ENCODE data around the gene MAN2A2. TPM values are rescaled to one million over a fixed set of nuclear protein-coding genes. Genes with fewer than 3 reads are reported as not detected.

MAN2A2 gene
- polyA plus RNA-seq, 1 experiment = 14.3 TPM

DNA sequence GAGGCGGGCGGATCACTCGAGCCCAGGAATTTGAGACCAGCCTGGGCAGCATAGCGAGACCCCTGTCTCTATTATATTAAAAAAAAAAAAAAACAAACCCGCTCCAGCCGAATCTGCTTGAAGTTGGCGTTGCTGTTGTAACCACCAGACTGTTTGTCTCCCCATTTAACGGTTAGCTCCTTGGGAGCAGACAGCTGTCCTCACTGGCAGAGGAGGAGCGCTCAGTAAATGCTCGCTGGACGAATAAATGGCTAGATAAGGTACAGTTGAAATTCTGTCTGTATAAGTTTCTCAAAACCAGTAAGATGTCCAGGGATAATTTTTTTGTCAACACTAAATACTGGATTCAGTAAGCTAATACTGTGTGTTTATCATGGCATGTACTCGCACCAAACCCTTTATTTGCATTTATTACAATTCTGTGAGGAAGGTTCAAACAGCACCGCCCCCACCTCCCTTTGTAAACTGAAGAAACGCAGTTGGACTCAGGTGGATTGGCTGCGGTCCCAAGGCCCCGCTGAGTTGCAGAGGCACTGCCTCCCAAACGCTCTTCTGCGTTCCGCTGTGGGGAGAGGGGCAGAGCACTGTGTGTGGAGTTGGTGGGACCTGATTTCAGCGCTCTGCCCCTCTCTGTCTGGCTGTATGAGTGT lies 52.6 kb downstream of the MAN2A2 start:
- no peaks in the 10 kb centered on the region for H3K27me3 ChIP-seq (ENCODE audit: control insufficient read depth, insufficient read depth, low read length)
- TF ChIP-seq, protein P1, sequence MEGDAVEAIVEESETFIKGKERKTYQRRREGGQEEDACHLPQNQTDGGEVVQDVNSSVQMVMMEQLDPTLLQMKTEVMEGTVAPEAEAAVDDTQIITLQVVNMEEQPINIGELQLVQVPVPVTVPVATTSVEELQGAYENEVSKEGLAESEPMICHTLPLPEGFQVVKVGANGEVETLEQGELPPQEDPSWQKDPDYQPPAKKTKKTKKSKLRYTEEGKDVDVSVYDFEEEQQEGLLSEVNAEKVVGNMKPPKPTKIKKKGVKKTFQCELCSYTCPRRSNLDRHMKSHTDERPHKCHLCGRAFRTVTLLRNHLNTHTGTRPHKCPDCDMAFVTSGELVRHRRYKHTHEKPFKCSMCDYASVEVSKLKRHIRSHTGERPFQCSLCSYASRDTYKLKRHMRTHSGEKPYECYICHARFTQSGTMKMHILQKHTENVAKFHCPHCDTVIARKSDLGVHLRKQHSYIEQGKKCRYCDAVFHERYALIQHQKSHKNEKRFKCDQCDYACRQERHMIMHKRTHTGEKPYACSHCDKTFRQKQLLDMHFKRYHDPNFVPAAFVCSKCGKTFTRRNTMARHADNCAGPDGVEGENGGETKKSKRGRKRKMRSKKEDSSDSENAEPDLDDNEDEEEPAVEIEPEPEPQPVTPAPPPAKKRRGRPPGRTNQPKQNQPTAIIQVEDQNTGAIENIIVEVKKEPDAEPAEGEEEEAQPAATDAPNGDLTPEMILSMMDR (IDR thresholded peaks at IDR 0.05; ENCODE audit: low read depth, low read length) = no peak
- peak overlapping the region; percentile 84; the same call in 1 of the 2 replicates for H3K4me3 ChIP-seq (ENCODE audit: low read depth, low read length)
- ChIA-PET CTCF (interaction anchor here (0.6 to 8.7 kb wide), 34 partner anchors 9 to 1969 kb away, joined by 3 to 157 read pairs (median 10); partner anchors contain the start of genes HDDC3, PRC1 and UNC45A), POLR2A (interaction anchor here (1.3 kb wide), 1 partner anchor 316 kb away, joined by 6 read pairs; no protein-coding TSS in a partner anchor)
- H3K27ac ChIP-seq (ENCODE audit: low read depth, low read length) = no peak overlapping the region
- DNase-seq (ENCODE audit: low read depth, low spot score) = no peak
- H3K9me3 ChIP-seq (ENCODE audit: control insufficient read depth, insufficient read depth, low read length) = peaks cover 3% of the 10 kb centered on the region; the same call in 1 of the 2 replicates

DNA sequence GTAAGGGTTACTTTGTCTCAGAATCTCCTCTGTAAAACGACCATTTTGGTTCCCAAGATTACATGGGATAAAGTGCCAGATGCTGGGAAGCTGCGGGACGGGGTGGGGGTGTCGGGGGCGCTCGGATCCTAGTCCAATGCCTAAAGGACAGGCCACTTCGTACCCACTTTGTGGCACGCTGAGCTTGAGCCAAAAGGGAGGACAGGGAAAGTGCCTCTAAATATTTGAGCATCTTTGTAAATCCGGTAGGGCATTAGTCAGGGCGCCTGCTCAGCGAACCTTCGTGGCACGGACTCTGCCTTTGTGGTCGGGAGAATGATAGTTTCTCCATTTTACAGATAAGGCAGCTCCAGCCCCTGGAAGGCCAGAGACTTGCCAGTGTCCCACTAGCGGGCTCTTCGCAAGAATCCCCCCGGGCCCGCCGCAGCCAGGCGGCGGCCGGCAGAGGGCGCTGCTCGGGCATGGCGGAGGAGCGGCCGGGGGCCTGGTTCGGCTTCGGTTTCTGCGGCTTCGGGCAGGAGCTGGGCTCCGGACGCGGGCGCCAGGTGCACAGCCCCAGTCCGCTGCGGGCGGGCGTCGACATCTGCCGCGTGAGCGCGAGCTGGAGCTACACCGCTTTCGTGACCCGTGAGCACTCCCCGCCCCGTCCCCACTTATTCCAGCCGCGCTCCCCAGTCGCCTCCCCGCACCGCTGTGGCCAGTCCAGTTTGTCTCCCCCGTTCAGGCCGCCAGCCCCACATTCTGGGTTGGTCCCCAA lies 53.4 kb downstream of the MAN2A2 start:
- TF ChIP-seq, protein P1 (IDR thresholded peaks at IDR 0.05; ENCODE audit: low read depth, low read length) = peak; percentile 79
- Histone ChIP-seq H3K9me3 (ENCODE audit: control insufficient read depth, insufficient read depth, low read length) (peaks cover 3% of the 10 kb centered on the region; the same call in 1 of the 2 replicates), H3K27me3 (ENCODE audit: control insufficient read depth, insufficient read depth, low read length) (no peaks in the 10 kb centered on the region), H3K27ac (ENCODE audit: low read depth, low read length) (no peak overlapping the region), H3K4me3 (ENCODE audit: low read depth, low read length) (peak overlapping the region; percentile 66)
- ChIA-PET POLR2A (interaction anchor here (1.3 kb wide), 1 partner anchor 315 kb away, joined by 6 read pairs; no protein-coding TSS in a partner anchor), CTCF (interaction anchor here (0.6 to 8.7 kb wide), 54 partner anchors 8 to 1970 kb away, joined by 3 to 157 read pairs (median 6); partner anchors contain the start of genes HDDC3, PRC1, UNC45A and VPS33B)
- DNase-seq (ENCODE audit: low read depth, low spot score) = peak; percentile 13

DNA sequence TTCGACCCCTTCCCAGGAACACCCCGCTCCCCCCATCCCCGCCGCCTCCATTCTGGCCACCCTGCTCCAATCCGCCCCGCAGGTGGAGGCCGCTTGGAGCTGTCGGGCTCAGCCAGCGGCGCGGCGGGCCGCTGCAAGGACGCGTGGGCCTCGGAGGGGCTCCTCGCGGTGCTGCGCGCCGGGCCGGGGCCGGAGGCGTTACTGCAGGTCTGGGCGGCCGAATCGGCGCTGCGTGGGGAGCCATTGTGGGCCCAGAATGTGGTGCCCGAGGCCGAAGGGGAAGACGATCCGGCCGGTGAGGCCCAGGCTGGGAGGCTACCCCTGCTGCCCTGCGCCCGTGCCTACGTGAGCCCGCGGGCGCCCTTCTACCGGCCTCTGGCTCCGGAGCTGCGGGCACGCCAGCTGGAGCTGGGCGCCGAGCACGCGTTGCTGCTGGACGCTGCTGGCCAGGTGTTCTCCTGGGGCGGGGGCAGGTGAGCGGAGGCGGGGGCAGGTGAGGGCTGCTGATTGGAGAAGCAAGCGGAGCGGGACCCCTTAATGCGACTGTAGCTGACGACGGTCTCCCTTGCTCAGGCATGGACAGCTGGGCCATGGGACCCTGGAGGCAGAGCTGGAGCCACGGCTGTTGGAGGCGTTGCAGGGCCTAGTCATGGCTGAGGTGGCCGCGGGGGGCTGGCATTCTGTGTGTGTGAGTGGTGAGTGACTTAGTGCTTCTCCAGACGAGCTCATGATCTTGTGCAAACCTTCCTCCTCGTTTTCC lies 54.1 kb downstream of the MAN2A2 start:
- Histone ChIP-seq H3K4me3 (ENCODE audit: low read depth, low read length) (peak overlapping the region; percentile 66), H3K27ac (ENCODE audit: low read depth, low read length) (no peak overlapping the region), H3K27me3 (ENCODE audit: control insufficient read depth, insufficient read depth, low read length) (no peaks in the 10 kb centered on the region), H3K9me3 (ENCODE audit: control insufficient read depth, insufficient read depth, low read length) (peaks cover 3% of the 10 kb centered on the region; the same call in 1 of the 2 replicates)
- ChIA-PET POLR2A (no interaction called here), CTCF (interaction anchor here (0.6 to 8.7 kb wide), 45 partner anchors 8 to 1034 kb away, joined by 3 to 157 read pairs (median 6); partner anchors contain the start of genes HDDC3, PRC1, UNC45A and VPS33B)
- DNase-seq (ENCODE audit: low read depth, low spot score) = no peak
- TF ChIP-seq, protein P1 (IDR thresholded peaks at IDR 0.05; ENCODE audit: low read depth, low read length) = no peak

DNA sequence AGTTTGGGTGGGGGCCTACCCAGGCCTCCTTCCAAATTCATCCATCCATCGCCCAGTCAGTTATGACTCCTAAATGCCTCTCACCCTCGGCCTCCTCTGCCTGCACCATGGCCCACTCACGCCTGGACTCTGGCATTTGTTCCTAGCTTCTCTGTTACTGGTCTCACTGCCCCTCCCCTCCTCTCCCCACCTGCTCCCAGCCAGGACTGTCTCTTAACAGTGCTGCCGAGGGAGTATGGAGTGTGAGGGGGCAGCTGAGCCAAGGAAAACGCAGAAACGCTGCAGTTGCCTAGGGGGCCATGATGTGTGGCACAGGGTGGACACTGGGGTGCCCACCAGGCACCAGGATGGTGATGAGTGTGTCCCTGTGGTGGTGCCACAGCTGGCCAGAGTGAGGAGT lies 54.7 kb downstream of the MAN2A2 start:
- no peak for DNase-seq (ENCODE audit: low read depth, low spot score)
- H3K4me3 ChIP-seq (ENCODE audit: low read depth, low read length) = peak overlapping the region; percentile 66
- H3K9me3 ChIP-seq (ENCODE audit: control insufficient read depth, insufficient read depth, low read length) = peaks cover 3% of the 10 kb centered on the region; the same call in 1 of the 2 replicates
- no peaks in the 10 kb centered on the region for H3K27me3 ChIP-seq (ENCODE audit: control insufficient read depth, insufficient read depth, low read length)
- no peak overlapping the region for H3K27ac ChIP-seq (ENCODE audit: low read depth, low read length)
- TF ChIP-seq, protein P1 (IDR thresholded peaks at IDR 0.05; ENCODE audit: low read depth, low read length) = no peak
- ChIA-PET POLR2A (no interaction called here), CTCF (interaction anchor here (1.1 to 8.7 kb wide), 15 partner anchors 9 to 318 kb away, joined by 3 to 157 read pairs (median 27); partner anchors contain the start of genes HDDC3 and UNC45A)
